Measurements from ENCODE around the gene STXBP5L.
"Not testable (repeated sequence)": the region's sequence is repeated elsewhere in the genome, so short reads cannot be mapped to it uniquely, and the experiment has no call there.

The STXBP5L gene

GRCh38 chr3:121228971-121229370, 321.0 kb downstream of the STXBP5L start:
- no peak for DNase-seq (ENCODE audit: low read depth)
- TF ChIP-seq, protein P1, sequence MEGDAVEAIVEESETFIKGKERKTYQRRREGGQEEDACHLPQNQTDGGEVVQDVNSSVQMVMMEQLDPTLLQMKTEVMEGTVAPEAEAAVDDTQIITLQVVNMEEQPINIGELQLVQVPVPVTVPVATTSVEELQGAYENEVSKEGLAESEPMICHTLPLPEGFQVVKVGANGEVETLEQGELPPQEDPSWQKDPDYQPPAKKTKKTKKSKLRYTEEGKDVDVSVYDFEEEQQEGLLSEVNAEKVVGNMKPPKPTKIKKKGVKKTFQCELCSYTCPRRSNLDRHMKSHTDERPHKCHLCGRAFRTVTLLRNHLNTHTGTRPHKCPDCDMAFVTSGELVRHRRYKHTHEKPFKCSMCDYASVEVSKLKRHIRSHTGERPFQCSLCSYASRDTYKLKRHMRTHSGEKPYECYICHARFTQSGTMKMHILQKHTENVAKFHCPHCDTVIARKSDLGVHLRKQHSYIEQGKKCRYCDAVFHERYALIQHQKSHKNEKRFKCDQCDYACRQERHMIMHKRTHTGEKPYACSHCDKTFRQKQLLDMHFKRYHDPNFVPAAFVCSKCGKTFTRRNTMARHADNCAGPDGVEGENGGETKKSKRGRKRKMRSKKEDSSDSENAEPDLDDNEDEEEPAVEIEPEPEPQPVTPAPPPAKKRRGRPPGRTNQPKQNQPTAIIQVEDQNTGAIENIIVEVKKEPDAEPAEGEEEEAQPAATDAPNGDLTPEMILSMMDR (conservative IDR thresholded peaks at IDR 0.05; ENCODE audit: low read length) = no peak
- H3K4me3 ChIP-seq (ENCODE audit: low read length) = no peak overlapping the region

DNA sequence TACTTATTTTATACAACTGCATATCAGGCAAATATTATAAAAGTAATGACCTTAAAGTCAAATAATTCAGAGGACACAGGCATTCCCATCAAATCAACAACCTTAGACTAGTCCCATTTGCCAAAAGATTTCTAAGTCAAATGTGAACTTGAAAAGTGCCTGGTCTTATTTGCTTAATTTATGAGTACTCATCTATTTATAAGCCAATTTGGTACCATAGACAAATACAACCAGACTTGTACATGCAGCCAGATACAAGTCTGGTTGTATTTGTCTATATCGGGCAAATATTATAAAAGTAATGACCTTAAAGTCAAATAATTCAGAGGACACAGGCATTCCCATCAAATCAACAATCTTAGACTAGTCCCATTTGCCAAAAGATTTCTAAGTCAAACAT, 322.2 kb downstream of the STXBP5L start:
- H3K4me3 ChIP-seq (ENCODE audit: low read length) = not testable (repeated sequence)

GRCh38 chr3:121231872-121232271, 323.9 kb downstream of the STXBP5L start:
- no peak for DNase-seq (ENCODE audit: low read depth)
- TF ChIP-seq, protein P1 (conservative IDR thresholded peaks at IDR 0.05; ENCODE audit: low read length) = no peak
- H3K4me3 ChIP-seq (ENCODE audit: low read length) = no peak overlapping the region

More for the DNA sequence above, 322.2 kb downstream of the STXBP5L start:
- DNase-seq (ENCODE audit: low read depth) = not testable (repeated sequence)

DNA sequence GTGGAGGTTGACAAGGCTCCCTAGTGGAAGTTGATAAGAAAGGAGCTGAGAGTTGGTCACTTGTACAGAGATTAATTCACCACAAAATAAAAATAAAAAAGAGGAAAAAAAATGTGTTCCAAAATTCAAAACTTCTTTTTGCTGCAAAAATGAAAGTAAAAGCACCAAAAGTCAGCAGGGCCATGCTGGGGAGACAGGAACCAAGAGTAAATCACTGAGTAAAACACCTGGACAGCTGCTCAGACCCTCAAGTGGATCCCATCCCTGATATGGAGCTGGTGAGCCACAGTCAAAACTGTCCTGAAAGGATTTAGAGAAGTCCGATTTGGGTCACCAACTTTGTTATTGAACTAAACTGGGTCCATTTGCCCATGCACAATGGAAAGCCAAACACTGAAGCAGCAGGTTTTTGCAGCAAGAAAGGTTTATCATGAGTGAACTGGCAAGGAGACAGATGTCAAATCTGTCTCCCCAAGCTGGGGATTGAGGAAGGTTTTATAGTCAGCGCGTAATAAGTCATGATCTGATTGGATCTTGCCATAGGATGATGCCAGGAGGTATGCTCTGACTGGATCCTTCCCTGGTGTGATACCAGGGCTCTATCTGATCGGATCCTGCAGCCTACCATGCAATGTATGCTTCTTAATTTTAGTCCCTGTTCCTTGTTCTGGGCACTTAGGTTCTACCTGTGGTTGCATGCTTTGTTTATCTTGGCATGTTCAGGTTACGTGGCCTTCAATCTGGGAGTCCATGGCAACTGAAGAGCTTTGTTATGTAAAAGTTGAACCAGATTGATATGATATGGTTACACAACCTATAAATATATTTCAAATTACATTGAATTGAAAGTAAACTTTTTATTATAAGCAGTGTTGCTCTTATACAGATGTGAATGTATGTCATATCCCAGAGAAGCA, 324.6 kb downstream of the STXBP5L start:
- TF ChIP-seq, protein P1 (conservative IDR thresholded peaks at IDR 0.05; ENCODE audit: low read length) = no peak

DNA sequence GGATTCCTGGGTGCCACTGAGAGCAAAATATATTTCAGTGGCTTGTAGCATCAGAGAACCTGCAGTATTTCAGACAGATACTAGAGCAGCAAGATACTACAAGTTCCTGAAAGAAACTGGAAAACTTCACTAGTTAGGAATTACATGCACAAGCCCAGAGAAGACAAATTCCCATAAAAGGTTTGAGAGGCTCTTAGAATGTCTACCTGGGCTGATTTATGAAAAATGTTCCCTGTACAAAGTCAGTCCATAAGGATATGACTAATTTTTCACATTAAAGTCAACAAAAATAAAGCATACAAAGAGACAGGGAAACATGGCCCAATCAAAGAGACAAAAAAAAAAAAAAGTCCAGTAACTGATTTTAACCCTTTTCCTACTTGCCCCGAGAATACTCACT, 335.2 kb downstream of the STXBP5L start:
- TF ChIP-seq, protein P1 (conservative IDR thresholded peaks at IDR 0.05; ENCODE audit: low read length) = no peak
- DNase-seq (ENCODE audit: low read depth) = no peak
- H3K4me3 ChIP-seq (ENCODE audit: low read length) = no peak overlapping the region

More for the DNA sequence above, 324.6 kb downstream of the STXBP5L start:
- H3K4me3 ChIP-seq (ENCODE audit: low read length) = no peak overlapping the region
- DNase-seq (ENCODE audit: low read depth) = no peak

- TF ChIP-seq, protein P1 (conservative IDR thresholded peaks at IDR 0.05; ENCODE audit: low read length) = no peak
- DNase-seq (ENCODE audit: low read depth) = no peak
- H3K4me3 ChIP-seq (ENCODE audit: low read length) = no peak overlapping the region
Observed at GRCh38 chr3:121252676-121253075, 344.7 kb downstream of the STXBP5L start.

GRCh38 chr3:121269389-121269788, 361.4 kb downstream of the STXBP5L start:
- TF ChIP-seq, protein P1 (conservative IDR thresholded peaks at IDR 0.05; ENCODE audit: low read length) = no peak
- DNase-seq (ENCODE audit: low read depth) = no peak

More at GRCh38 chr3:121269389-121269788, 361.4 kb downstream of the STXBP5L start:
- H3K4me3 ChIP-seq (ENCODE audit: low read length) = no peak overlapping the region

Measured in AG10803 (cell line).